IMR-90 (cell line): ENCODE results near the gene RMI1. TPM values are rescaled to one million over a fixed set of nuclear protein-coding genes. Genes with fewer than 3 reads are reported as not detected.

Experiments
- ATAC-seq: fragments of 200-7000 bp; cut with Tn5 transposase; 2 replicates; pipeline ENCODE4 v1.9.1; 2020; ENCODE audit warnings: low read depth, mild to moderate bottlenecking, moderate library complexity
- BruUV-seq: library from RNA; stranded (reverse); fragments of 400-500 nt; replicated peaks from 2 replicates; lab custom pipeline; 2021; lab: Mats Ljungman, UMichigan
- CTCF ChIA-PET: fragments of 300-600 bp; formaldehyde crosslinking; extraction: SDS; loops from one replicate; lab custom pipeline; 2021; ENCODE audit warnings: antibody characterized with exemption; lab: Yijun Ruan, JAX
- POLR2A ChIA-PET: fragments of 300-600 bp; sonication (Branson Sonifier 250); formaldehyde crosslinking; loops from one replicate; lab custom pipeline; 2022; ENCODE audit warnings: antibody characterized with exemption; ENCODE audit not compliant: unreplicated experiment; lab: Charles Lee
- DNase-seq: peaks from one replicate; pipeline ENCODE4 v3.0.0; 2013
- H2AFZ ChIP-seq: replicated peaks from 2 replicates; pipeline ENCODE3; 2013; ENCODE audit warnings: low read length, mild to moderate bottlenecking; ENCODE audit not compliant: poor library complexity
- H2AK5ac ChIP-seq: 2 replicates; pipeline ENCODE4 v1.6.1; 2013; ENCODE audit warnings: low read depth, low read length, inconsistent platforms
- H2AK9ac ChIP-seq: replicated peaks from 2 replicates; pipeline ENCODE3; 2013; ENCODE audit warnings: mild to moderate bottlenecking, low read depth, low read length, moderate library complexity; ENCODE audit not compliant: poor library complexity
- H2BK120ac ChIP-seq: 2 replicates; pipeline ENCODE4 v1.6.1; 2013; ENCODE audit warnings: low read depth, low read length, inconsistent platforms
- H2BK15ac ChIP-seq: 3 replicates; pipeline ENCODE4 v1.6.1; 2013; ENCODE audit warnings: low read depth, low read length, inconsistent platforms
- H2BK20ac ChIP-seq: 2 replicates; pipeline ENCODE4 v1.6.1; 2013; ENCODE audit warnings: low read depth, mild to moderate bottlenecking, inconsistent platforms, low read length, moderate library complexity
- H2BK5ac ChIP-seq: 2 replicates; pipeline ENCODE4 v1.6.1; 2013; ENCODE audit warnings: mild to moderate bottlenecking, low read depth, low read length, inconsistent platforms; ENCODE audit not compliant: poor library complexity, severe bottlenecking
- H3K14ac ChIP-seq: replicated peaks from 2 replicates; pipeline ENCODE4 v1.6.1; 2013; ENCODE audit warnings: low read depth, low read length, inconsistent platforms
- H3K18ac ChIP-seq: 2 replicates; pipeline ENCODE4 v1.6.1; 2013; ENCODE audit warnings: low read depth, low read length, control low read depth
- H3K23ac ChIP-seq: 2 replicates; pipeline ENCODE4 v1.6.1; 2013; ENCODE audit warnings: low read depth, low read length, inconsistent platforms
- H3K27ac ChIP-seq: 2 replicates; pipeline ENCODE4 v1.5.1; 2013; ENCODE audit warnings: mild to moderate bottlenecking, control low read depth, low read length; ENCODE audit not compliant: insufficient read depth
- H3K27me3 ChIP-seq: 2 replicates; pipeline ENCODE4 v1.6.1; 2013; ENCODE audit warnings: low read length; ENCODE audit not compliant: control insufficient read depth, insufficient read depth
- H3K36me3 ChIP-seq: 2 replicates; pipeline ENCODE4 v1.6.1; 2013; ENCODE audit warnings: low read length, mixed read lengths; ENCODE audit not compliant: control insufficient read depth, insufficient read depth
- H3K4ac ChIP-seq: 2 replicates; pipeline ENCODE4 v1.6.1; 2013; ENCODE audit warnings: low read depth, low read length, inconsistent platforms
- H3K4me1 ChIP-seq: 2 replicates; pipeline ENCODE4 v1.6.1; 2013; ENCODE audit warnings: low read length, mixed read lengths; ENCODE audit not compliant: control insufficient read depth, insufficient read depth
- H3K4me2 ChIP-seq: 2 replicates; pipeline ENCODE4 v1.6.1; 2013; ENCODE audit warnings: low read depth, mild to moderate bottlenecking, control low read depth, low read length, moderate library complexity
- H3K4me3 ChIP-seq: 2 replicates; pipeline ENCODE4 v1.5.1; 2013; ENCODE audit warnings: low read depth, mild to moderate bottlenecking, control low read depth, low read length, moderate library complexity; ENCODE audit not compliant: insufficient read depth
- H3K56ac ChIP-seq: 2 replicates; pipeline ENCODE4 v1.6.1; 2013; ENCODE audit warnings: low read length, inconsistent platforms; ENCODE audit not compliant: insufficient read depth; ENCODE audit errors: extremely low read depth
- H3K79me1 ChIP-seq, 2 experiments: 2 replicates each; pipeline ENCODE4 v1.6.1; 2013; ENCODE audit warnings: low read length in 2 of 2, inconsistent platforms in 1 of 2, low read depth in 1 of 2
- H3K9ac ChIP-seq: 2 replicates; pipeline ENCODE4 v1.6.1; 2013; ENCODE audit warnings: low read depth, low read length, control low read depth
- H3K9me1 ChIP-seq: 2 replicates; pipeline ENCODE4 v1.6.1; 2013; ENCODE audit warnings: low read length, inconsistent platforms; ENCODE audit not compliant: insufficient read depth
- H3K9me3 ChIP-seq: 2 replicates; pipeline ENCODE4 v1.6.1; 2013; ENCODE audit warnings: low read length; ENCODE audit not compliant: control insufficient read depth, insufficient read depth
- H4K20me1 ChIP-seq: 2 replicates; pipeline ENCODE4 v1.6.1; 2013; ENCODE audit warnings: low read length, inconsistent platforms; ENCODE audit not compliant: insufficient read depth
- H4K5ac ChIP-seq: 2 replicates; pipeline ENCODE4 v1.6.1; 2013; ENCODE audit warnings: mild to moderate bottlenecking, low read depth, low read length, control low read depth
- H4K8ac ChIP-seq, 2 experiments: 2 replicates each; pipeline ENCODE4 v1.6.1; 2013; ENCODE audit warnings: low read depth in 2 of 2, low read length in 2 of 2, control low read depth in 1 of 2, inconsistent platforms in 1 of 2
- H4K91ac ChIP-seq: 2 replicates; pipeline ENCODE4 v1.6.1; 2013; ENCODE audit warnings: low read depth, low read length, inconsistent platforms; ENCODE audit not compliant: insufficient read depth
- BHLHE40 ChIP-seq: fragments of 150-350 bp; IDR thresholded peaks from 2 replicates; pipeline ENCODE4 v1.6.1; 2016; ENCODE audit warnings: mild to moderate bottlenecking, low read depth, low read length
- MAFK ChIP-seq: IDR thresholded peaks from 2 replicates; pipeline ENCODE4 v1.6.1; 2012; ENCODE audit warnings: low read depth, low read length, improper control_type of control experiment
- POLR2A ChIP-seq: IDR thresholded peaks from 2 replicates; pipeline ENCODE4 v1.6.1; 2012; ENCODE audit warnings: mild to moderate bottlenecking, low read depth, low read length
- SMC3 ChIP-seq: fragments of 150-350 bp; IDR thresholded peaks from 2 replicates; pipeline ENCODE4 v1.6.1; 2016; ENCODE audit warnings: low read depth, mild to moderate bottlenecking, antibody characterized with exemption, low read length, moderate library complexity
- WGBS, 2 experiments: methylation state at CpG; one replicate each; pipeline versions ENCODE4 v1.1.5 to v1.1.7; 2013; ENCODE audit warnings: missing lambda C conversion rate in 2 of 2; ENCODE audit not compliant: insufficient read length in 1 of 2; ENCODE audit errors: extremely low coverage in 2 of 2; 5-methylcytosine and 5-hydroxymethylcytosine counted together
- dilution Hi-C: fragments of 300-500 bp; cut with HindIII; formaldehyde crosslinking; loops from one replicate; pipeline ENCODE4 v1.14.3; 2018; ENCODE audit warnings: low sequenced_read_pairs; ENCODE audit not compliant: unreplicated experiment
- in situ Hi-C: fragments of 300-500 bp; cut with MboI; formaldehyde crosslinking; loops from 3 replicates; pipeline ENCODE4 v1.14.3; 2019; ENCODE audit warnings: low sequenced_read_pairs, inconsistent platforms, mixed read lengths
- intact Hi-C: fragments of 100-400 bp; cut with micrococcal nuclease; formaldehyde crosslinking; loops from 2 replicates; pipeline ENCODE4 v1.10.0; 2022
- polyA plus RNA-seq, 3 experiments: library from polyadenylated mRNA; depleted of rRNA; stranded (reverse); fragments of >200 nt; gene quantifications; 2 replicates each; pipeline ENCODE4 v1.2.3, GENCODE V29; 2012; ENCODE audit warnings: low replicate concordance in 1 of 3
- total RNA-seq: library from RNA; depleted of rRNA; stranded (reverse); fragments of >200 nt; gene quantifications from 2 replicates; pipeline ENCODE4 v1.2.3, GENCODE V29; 2012
- TF ChIP-seq, protein P1 (sequence below): fragments of 150-350 bp; IDR thresholded peaks from 2 replicates; pipeline ENCODE4 v1.6.1; 2017; ENCODE audit warnings: mild to moderate bottlenecking, antibody characterized with exemption, low read length, low read depth

Gene RMI1
- total and polyA plus RNA-seq, 2 of the 4 experiments (the other 2 are of a cell fraction): 4.4 to 6.8 TPM

DNA sequence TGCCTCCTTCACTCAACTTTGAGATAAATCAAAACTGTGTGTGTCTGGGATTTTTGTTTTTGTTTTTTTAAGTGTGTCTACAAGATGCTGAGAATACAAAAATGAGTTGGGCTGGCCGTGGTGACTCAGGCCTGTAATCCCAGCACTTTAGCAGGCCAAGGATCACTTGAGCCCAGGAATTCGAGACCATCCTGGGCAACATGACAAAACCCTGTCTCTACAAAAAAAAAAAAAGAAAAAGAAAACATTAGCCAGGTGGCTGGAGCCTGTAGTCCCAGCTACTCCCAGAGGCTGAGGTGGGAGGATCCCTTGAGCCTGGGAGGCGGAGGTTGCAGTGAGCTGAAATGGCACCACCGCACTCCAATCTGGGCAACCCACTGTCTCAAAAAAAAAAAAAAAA lies 21.5 kb upstream of the RMI1 start:
- DNase-seq (peak; percentile 86), ATAC-seq (peak; percentile 55)
- CTCF ChIA-PET: interaction anchor here (0.6 kb wide), 1 partner anchor 37 kb away, joined by 3 read pairs; no protein-coding TSS in a partner anchor
- H2BK20ac ChIP-seq: no peak overlapping the region
- H3K27ac ChIP-seq: no peak overlapping the region
- no peak overlapping the region for H2AK9ac ChIP-seq
- no peak overlapping the region for H4K91ac ChIP-seq
- no peak overlapping the region for H2AFZ ChIP-seq
- no peak overlapping the region for H3K4me3 ChIP-seq
- no peak overlapping the region for H3K14ac ChIP-seq
- H4K20me1 ChIP-seq: no peaks in the 10 kb centered on the region
- no peak overlapping the region for H2BK15ac ChIP-seq
- no peak overlapping the region for H3K56ac ChIP-seq
- no peak overlapping the region for H3K4ac ChIP-seq
- H4K8ac ChIP-seq: no peak overlapping the region
- peaks cover 9% of the 10 kb centered on the region for H3K4me1 ChIP-seq
- no TSS peak for BruUV-seq
- H3K9ac ChIP-seq: no peak overlapping the region
- H3K9me3 ChIP-seq: 0 out of 2 replicates have a peak, but pooled peaks cover 2% of the 10 kb centered on the region
- H3K4me2 ChIP-seq: no peak overlapping the region
- H3K36me3 ChIP-seq: no peaks in the 10 kb centered on the region
- no peak overlapping the region for H2BK120ac ChIP-seq
- H3K79me1 ChIP-seq: peaks cover 0 to 15% of the 10 kb centered on the region in 2 experiments; a peak in 1 of 4 replicates
- no peak overlapping the region for H3K23ac ChIP-seq
- WGBS, 2 experiments: no CpG with 5 or more reads among the region's 4 CpGs
- in situ Hi-C loops: no loop called here
- POLR2A ChIA-PET: no interaction called here
- H3K18ac ChIP-seq: no peak overlapping the region
- intact Hi-C loops: loop anchor here (5.0 kb wide), 1 partner anchor 358 kb away; no protein-coding TSS in a partner anchor
- no peak overlapping the region for H2AK5ac ChIP-seq
- no peaks in the 10 kb centered on the region for H3K27me3 ChIP-seq
- 0 out of 2 replicates have a peak, but pooled peaks cover 3% of the 10 kb centered on the region for H3K9me1 ChIP-seq
- no peak overlapping the region for H4K5ac ChIP-seq
- H2BK5ac ChIP-seq: no peak overlapping the region
- dilution Hi-C loops: no loop called here
- no peak; the same call in 1 of the 2 replicates for TF ChIP-seq MAFK
- TF ChIP-seq, protein P1, sequence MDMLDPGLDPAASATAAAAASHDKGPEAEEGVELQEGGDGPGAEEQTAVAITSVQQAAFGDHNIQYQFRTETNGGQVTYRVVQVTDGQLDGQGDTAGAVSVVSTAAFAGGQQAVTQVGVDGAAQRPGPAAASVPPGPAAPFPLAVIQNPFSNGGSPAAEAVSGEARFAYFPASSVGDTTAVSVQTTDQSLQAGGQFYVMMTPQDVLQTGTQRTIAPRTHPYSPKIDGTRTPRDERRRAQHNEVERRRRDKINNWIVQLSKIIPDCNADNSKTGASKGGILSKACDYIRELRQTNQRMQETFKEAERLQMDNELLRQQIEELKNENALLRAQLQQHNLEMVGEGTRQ: no peak
- no peak for TF ChIP-seq SMC3
- TF ChIP-seq POLR2A: no peak
- no peak for TF ChIP-seq BHLHE40
